Upper lobe of right lung (tissue), 1 donor: ENCODE measurements around the gene EIF3I. TPM values are rescaled to one million over a fixed set of nuclear protein-coding genes. Genes with fewer than 3 reads are reported as not detected.
A peak's percentile ranks its signal among the peaks of the same experiment; 100 is the strongest.

ENCODE experiments used
- ATAC-seq: fragments of 200-7000 bp; cut with Tn5 transposase; one replicate; pipeline ENCODE4 v1.9.1; 2020; ENCODE audit warnings: mild to moderate bottlenecking, moderate library complexity
- DNase-seq: peaks from one replicate; pipeline ENCODE4 v3.0.0-alpha.2; 2020
- H3K27ac ChIP-seq: fragments of 200-600 bp; one replicate; pipeline ENCODE4 v1.8.0; 2022
- H3K27me3 ChIP-seq: fragments of 200-600 bp; one replicate; pipeline ENCODE4 v1.8.0; 2022; ENCODE audit warnings: mild to moderate bottlenecking
- H3K36me3 ChIP-seq: fragments of 200-600 bp; one replicate; pipeline ENCODE4 v1.8.0; 2022
- H3K4me1 ChIP-seq: fragments of 200-600 bp; one replicate; pipeline ENCODE4 v1.8.0; 2022
- H3K4me3 ChIP-seq: fragments of 200-600 bp; one replicate; pipeline ENCODE4 v1.8.0; 2022; ENCODE audit warnings: mild to moderate bottlenecking
- H3K9me3 ChIP-seq: fragments of 200-600 bp; one replicate; pipeline ENCODE4 v1.8.0; 2022
- CTCF ChIP-seq: fragments of 200-600 bp; IDR thresholded peaks from one replicate; pipeline ENCODE4 v1.8.0; 2022; ENCODE audit warnings: antibody characterized with exemption
- intact Hi-C: fragments of 100-400 bp; cut with DNase I; formaldehyde crosslinking; loops from one replicate; pipeline ENCODE4 v1.11.0; 2022
- total RNA-seq: library from RNA; stranded (reverse); fragmentation: NEBNext Ultra II Directional; extraction: Animal tissue kit (Norgen Biotek cat#: 25700); gene quantifications from one replicate; pipeline ENCODE4 v1.2.1, GENCODE V29; 2021
- donor health status: DM: no; HTN: yes; CAD: no; lungs with severe emphysema.

EIF3I gene
- total RNA-seq, 1 donor from 2014 or later, result 116 TPM

- H3K27me3 ChIP-seq, result no peaks in the 10 kb centered on the region
- peaks cover 14% of the 10 kb centered on the region for H3K4me1 ChIP-seq
- no peaks in the 10 kb centered on the region for H3K9me3 ChIP-seq
- H3K27ac ChIP-seq, result no peak overlapping the region
- no peak for DNase-seq
- no peak for TF ChIP-seq CTCF
- ATAC-seq, result no peak
- intact Hi-C loops, result no loop called here
- H3K36me3 ChIP-seq, result peaks cover 65% of the 10 kb centered on the region
- no peak overlapping the region for H3K4me3 ChIP-seq
Measured at GRCh38 chr1:32195972-32196823, 26.0 kb upstream of the EIF3I start.

- TF ChIP-seq CTCF, result no peak
- H3K9me3 ChIP-seq, result no peaks in the 10 kb centered on the region
- peak overlapping the region; percentile 24 for H3K27ac ChIP-seq
- no peak overlapping the region for H3K4me3 ChIP-seq
- H3K27me3 ChIP-seq, result no peaks in the 10 kb centered on the region
- peaks cover 21% of the 10 kb centered on the region for H3K4me1 ChIP-seq
- intact Hi-C loops, result no loop called here
- ATAC-seq (peak; percentile 69), DNase-seq (no peak)
- H3K36me3 ChIP-seq, result peaks cover 56% of the 10 kb centered on the region
Measured at GRCh38 chr1:32197074-32197473, 25.1 kb upstream of the EIF3I start.

- no peak overlapping the region for H3K4me3 ChIP-seq
- peaks cover 48% of the 10 kb centered on the region for H3K36me3 ChIP-seq
- TF ChIP-seq CTCF, result no peak
- H3K9me3 ChIP-seq, result no peaks in the 10 kb centered on the region
- no peaks in the 10 kb centered on the region for H3K27me3 ChIP-seq
- ATAC-seq (no peak), DNase-seq (no peak)
- intact Hi-C loops, result no loop called here
- no peak overlapping the region for H3K27ac ChIP-seq
- peaks cover 21% of the 10 kb centered on the region for H3K4me1 ChIP-seq
Measured at GRCh38 chr1:32197837-32198236, 24.4 kb upstream of the EIF3I start.

- Histone ChIP-seq H3K9me3 (no peaks in the 10 kb centered on the region), H3K4me3 (no peak overlapping the region), H3K36me3 (peaks cover 42% of the 10 kb centered on the region), H3K27ac (no peak overlapping the region), H3K4me1 (peaks cover 21% of the 10 kb centered on the region), H3K27me3 (no peaks in the 10 kb centered on the region)
- intact Hi-C loops, result no loop called here
- ATAC-seq (no peak), DNase-seq (no peak)
- no peak for TF ChIP-seq CTCF
Measured at GRCh38 chr1:32198237-32199042, 23.8 kb upstream of the EIF3I start.

- H3K4me1 ChIP-seq, result peaks cover 21% of the 10 kb centered on the region
- no peak overlapping the region for H3K4me3 ChIP-seq
- H3K27me3 ChIP-seq, result no peaks in the 10 kb centered on the region
- intact Hi-C loops, result no loop called here
- H3K36me3 ChIP-seq, result peaks cover 35% of the 10 kb centered on the region
- no peak for TF ChIP-seq CTCF
- ATAC-seq (no peak), DNase-seq (no peak)
- no peaks in the 10 kb centered on the region for H3K9me3 ChIP-seq
- peak overlapping the region; percentile 63 for H3K27ac ChIP-seq
Measured at GRCh38 chr1:32199043-32199716, 23.0 kb upstream of the EIF3I start.
